ENCODE results near the gene FAM180A. TPM values are rescaled to one million over a fixed set of nuclear protein-coding genes. Genes with fewer than 3 reads are reported as not detected.
"Not testable (repeated sequence)": the region's sequence is repeated elsewhere in the genome, so short reads cannot be mapped to it uniquely, and the experiment has no call there.

Gene FAM180A
- total RNA-seq, 1 donor from 2014 or later, result 0.24 TPM

- H3K9me3 Mint-ChIP-seq (ENCODE audit: unreplicated experiment), result no peaks in the 10 kb centered on the region
- H3K4me3 Mint-ChIP-seq (ENCODE audit: unreplicated experiment), result no peak overlapping the region
- H3K4me1 Mint-ChIP-seq (ENCODE audit: unreplicated experiment), result no peaks in the 10 kb centered on the region
- peaks cover 10% of the 10 kb centered on the region for H3K36me3 Mint-ChIP-seq (ENCODE audit: unreplicated experiment)
- no peak overlapping the region for H3K27ac Mint-ChIP-seq (ENCODE audit: unreplicated experiment)
- TF ChIP-seq CTCF (IDR thresholded peaks at IDR 0.05), result no peak
- no peaks in the 10 kb centered on the region for H3K27me3 Mint-ChIP-seq (ENCODE audit: unreplicated experiment)
- DNase-seq (ENCODE audit: extremely low spot score, unreplicated experiment), result no peak
Observed at GRCh38 chr7:135697276-135698049, 51.1 kb downstream of the FAM180A start.

GRCh38 chr7:135693558-135693957 lies 55.1 kb downstream of the FAM180A start:
- H3K27me3 Mint-ChIP-seq (ENCODE audit: unreplicated experiment), result no peaks in the 10 kb centered on the region
- no peak overlapping the region for H3K4me3 Mint-ChIP-seq (ENCODE audit: unreplicated experiment)
- H3K36me3 Mint-ChIP-seq (ENCODE audit: unreplicated experiment), result peaks cover 9% of the 10 kb centered on the region
- no peak for TF ChIP-seq CTCF (IDR thresholded peaks at IDR 0.05)
- H3K9me3 Mint-ChIP-seq (ENCODE audit: unreplicated experiment), result no peaks in the 10 kb centered on the region
- peaks cover 6% of the 10 kb centered on the region for H3K4me1 Mint-ChIP-seq (ENCODE audit: unreplicated experiment)
- DNase-seq (ENCODE audit: extremely low spot score, unreplicated experiment), result no peak
- H3K27ac Mint-ChIP-seq (ENCODE audit: unreplicated experiment), result no peak overlapping the region

GRCh38 chr7:135692606-135693005 lies 56.0 kb downstream of the FAM180A start:
- H3K27me3 Mint-ChIP-seq (ENCODE audit: unreplicated experiment); H3K9me3 Mint-ChIP-seq (ENCODE audit: unreplicated experiment); H3K27ac Mint-ChIP-seq (ENCODE audit: unreplicated experiment); DNase-seq (ENCODE audit: extremely low spot score, unreplicated experiment); H3K4me1 Mint-ChIP-seq (ENCODE audit: unreplicated experiment); H3K36me3 Mint-ChIP-seq (ENCODE audit: unreplicated experiment); H3K4me3 Mint-ChIP-seq (ENCODE audit: unreplicated experiment): not testable (repeated sequence)

GRCh38 chr7:135692055-135692454 lies 56.6 kb downstream of the FAM180A start:
- peaks cover 6% of the 10 kb centered on the region for H3K4me1 Mint-ChIP-seq (ENCODE audit: unreplicated experiment)
- TF ChIP-seq CTCF (IDR thresholded peaks at IDR 0.05), result no peak
- no peak overlapping the region for H3K4me3 Mint-ChIP-seq (ENCODE audit: unreplicated experiment)
- DNase-seq (ENCODE audit: extremely low spot score, unreplicated experiment), result no peak
- no peaks in the 10 kb centered on the region for H3K9me3 Mint-ChIP-seq (ENCODE audit: unreplicated experiment)
- H3K36me3 Mint-ChIP-seq (ENCODE audit: unreplicated experiment), result peaks cover 9% of the 10 kb centered on the region
- H3K27me3 Mint-ChIP-seq (ENCODE audit: unreplicated experiment), result no peaks in the 10 kb centered on the region
- no peak overlapping the region for H3K27ac Mint-ChIP-seq (ENCODE audit: unreplicated experiment)

GRCh38 chr7:135690566-135690965 lies 58.0 kb downstream of the FAM180A start:
- no peak for TF ChIP-seq CTCF (IDR thresholded peaks at IDR 0.05)
- peaks cover 16% of the 10 kb centered on the region for H3K36me3 Mint-ChIP-seq (ENCODE audit: unreplicated experiment)
- no peaks in the 10 kb centered on the region for H3K9me3 Mint-ChIP-seq (ENCODE audit: unreplicated experiment)
- no peak for DNase-seq (ENCODE audit: extremely low spot score, unreplicated experiment)
- no peaks in the 10 kb centered on the region for H3K27me3 Mint-ChIP-seq (ENCODE audit: unreplicated experiment)
- H3K27ac Mint-ChIP-seq (ENCODE audit: unreplicated experiment), result no peak overlapping the region
- no peak overlapping the region for H3K4me3 Mint-ChIP-seq (ENCODE audit: unreplicated experiment)
- H3K4me1 Mint-ChIP-seq (ENCODE audit: unreplicated experiment), result peaks cover 6% of the 10 kb centered on the region

Measured in osteocyte (in vitro differentiated cells).